ENCODE results near the gene HNF4A. TPM values are rescaled to one million over a fixed set of nuclear protein-coding genes. Genes with fewer than 3 reads are reported as not detected.
A peak's percentile ranks its signal among the peaks of the same experiment; 100 is the strongest.

Gene HNF4A
- total RNA-seq (not detected in 2 replicates), polyA plus RNA-seq (not detected in 2 replicates), polyA minus RNA-seq (0.08 TPM in 1 of 2 replicates, not detected in the other), Bru-seq, nascent RNA (not detected), BruChase-seq, experiment 1, labeled RNA remaining after a 6-hour chase (percentile 3 among the genes with signal in this experiment), BruChase-seq, experiment 2, labeled RNA remaining after a 2-hour chase (not detected)
- not detected in 2 replicates for polyA plus RNA-seq (2011; cell fraction: cytosol; rRNA removed)
- not detected in 2 replicates for polyA plus RNA-seq (2011; cell fraction: nucleus; rRNA removed)
- polyA plus RNA-seq (2012): not detected in 2 replicates
- polyA minus RNA-seq (2011; cell fraction: cytosol; rRNA and poly(A)+ RNA removed): 2.9 TPM
- not detected in 2 replicates for polyA minus RNA-seq (2011; cell fraction: nucleus; rRNA and poly(A)+ RNA removed)
- long read RNA-seq: 0 reads

DNA sequence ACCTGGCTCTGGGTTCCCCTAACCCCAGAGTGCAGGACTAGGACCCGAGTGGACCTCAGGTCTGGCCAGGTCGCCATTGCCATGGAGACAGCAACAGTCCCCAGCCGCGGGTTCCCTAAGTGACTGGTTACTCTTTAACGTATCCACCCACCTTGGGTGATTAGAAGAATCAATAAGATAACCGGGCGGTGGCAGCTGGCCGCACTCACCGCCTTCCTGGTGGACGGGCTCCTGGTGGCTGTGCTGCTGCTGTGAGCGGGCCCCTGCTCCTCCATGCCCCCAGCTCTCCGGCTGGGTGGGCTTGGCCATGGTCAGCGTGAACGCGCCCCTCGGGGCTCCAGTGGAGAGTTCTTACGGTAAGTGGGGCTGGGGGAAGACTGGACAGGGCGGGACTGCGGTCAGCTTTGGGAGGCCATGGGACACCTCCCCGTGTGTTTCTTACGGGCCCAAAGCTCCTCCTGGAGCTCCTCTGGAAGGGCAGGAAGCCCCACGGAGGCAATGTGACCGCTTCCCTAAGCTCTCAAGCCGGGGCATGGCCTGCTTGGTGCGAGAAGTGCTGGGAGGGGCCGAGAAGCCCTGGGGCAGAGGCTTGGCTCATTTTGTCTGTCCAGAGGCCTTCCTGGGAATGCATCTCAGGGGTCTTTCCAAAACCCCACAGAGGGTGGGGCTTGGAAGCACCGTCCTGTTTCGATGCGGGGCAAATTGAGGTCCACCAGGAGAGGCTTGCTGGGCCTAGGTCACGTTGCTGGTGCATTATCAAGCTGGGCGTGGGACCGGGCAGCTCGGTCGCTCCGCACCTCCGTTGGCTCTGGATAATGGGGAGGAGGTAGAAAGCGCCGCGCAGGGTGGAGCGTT, at the start of gene HNF4A:
TSS of gene HNF4A (plus strand) at position 202 of the 855 bp plus-strand sequence. CDS start at position 308, 106 bp downstream.
- ChIA-PET CTCF (no interaction called here), POLR2A (no interaction called here)
- no peak for TF ChIP-seq FOS (IDR thresholded peaks at IDR 0.05; ENCODE audit: borderline replicate concordance, insufficient read depth, low read length)
- TF ChIP-seq EZH2 (IDR thresholded peaks at IDR 0.05; ENCODE audit: borderline replicate concordance, low read depth, low read length, severe bottlenecking): no peak
- TF ChIP-seq, protein P1, sequence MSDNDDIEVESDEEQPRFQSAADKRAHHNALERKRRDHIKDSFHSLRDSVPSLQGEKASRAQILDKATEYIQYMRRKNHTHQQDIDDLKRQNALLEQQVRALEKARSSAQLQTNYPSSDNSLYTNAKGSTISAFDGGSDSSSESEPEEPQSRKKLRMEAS (IDR thresholded peaks at IDR 0.05; ENCODE audit: insufficient read depth, insufficient read length): no peak
- TF ChIP-seq JUN (IDR thresholded peaks at IDR 0.05; ENCODE audit: borderline replicate concordance, insufficient read depth, insufficient read length, low read depth): no peak
- TF ChIP-seq POLR2A (IDR thresholded peaks at IDR 0.05; ENCODE audit: low read depth, low read length): no peak
- no peak for TF ChIP-seq GATA2 (IDR thresholded peaks at IDR 0.05; ENCODE audit: insufficient read depth, insufficient read length, low read depth, low read length)
- TF ChIP-seq, protein P2, sequence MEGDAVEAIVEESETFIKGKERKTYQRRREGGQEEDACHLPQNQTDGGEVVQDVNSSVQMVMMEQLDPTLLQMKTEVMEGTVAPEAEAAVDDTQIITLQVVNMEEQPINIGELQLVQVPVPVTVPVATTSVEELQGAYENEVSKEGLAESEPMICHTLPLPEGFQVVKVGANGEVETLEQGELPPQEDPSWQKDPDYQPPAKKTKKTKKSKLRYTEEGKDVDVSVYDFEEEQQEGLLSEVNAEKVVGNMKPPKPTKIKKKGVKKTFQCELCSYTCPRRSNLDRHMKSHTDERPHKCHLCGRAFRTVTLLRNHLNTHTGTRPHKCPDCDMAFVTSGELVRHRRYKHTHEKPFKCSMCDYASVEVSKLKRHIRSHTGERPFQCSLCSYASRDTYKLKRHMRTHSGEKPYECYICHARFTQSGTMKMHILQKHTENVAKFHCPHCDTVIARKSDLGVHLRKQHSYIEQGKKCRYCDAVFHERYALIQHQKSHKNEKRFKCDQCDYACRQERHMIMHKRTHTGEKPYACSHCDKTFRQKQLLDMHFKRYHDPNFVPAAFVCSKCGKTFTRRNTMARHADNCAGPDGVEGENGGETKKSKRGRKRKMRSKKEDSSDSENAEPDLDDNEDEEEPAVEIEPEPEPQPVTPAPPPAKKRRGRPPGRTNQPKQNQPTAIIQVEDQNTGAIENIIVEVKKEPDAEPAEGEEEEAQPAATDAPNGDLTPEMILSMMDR (IDR thresholded peaks at IDR 0.05; ENCODE audit: extremely low read depth in 1 of 2, insufficient read depth in 1 of 2, low read depth in 1 of 2, low read length in 2 of 2): no peak
- no peak for TF ChIP-seq MYC (IDR thresholded peaks at IDR 0.05; ENCODE audit: low read depth, low read length)
- no peak for TF ChIP-seq POLR2AphosphoS5 (IDR thresholded peaks at IDR 0.05; ENCODE audit: insufficient read depth, low read depth, low read length)
- Histone ChIP-seq H3K4me2 (ENCODE audit: insufficient read depth, low read length) (no peak within 1 kb of the TSS), H2AFZ (ENCODE audit: low read depth, low read length) (no peak within 1 kb of the TSS), H3K27ac (ENCODE audit: insufficient read depth, low read depth, low read length) (no peak within 1 kb of the TSS), H3K9me1 (replicated peaks; ENCODE audit: control insufficient read depth, extremely low read depth, insufficient read depth, low read length) (no peaks in the 10 kb centered on the region), H3K4me1 (ENCODE audit: control insufficient read depth, extremely low read depth, insufficient read depth, low read length) (no peaks in the 10 kb centered on the region), H3K36me3 (ENCODE audit: control insufficient read depth in 2 of 2, extremely low read depth in 1 of 2, insufficient read depth in 2 of 2, low read length in 2 of 2) (no peaks in the 10 kb centered on the region), H3K9ac (replicated peaks; ENCODE audit: extremely low read depth, insufficient read depth, low read length) (no peak within 1 kb of the TSS), H3K79me2 (ENCODE audit: control insufficient read depth, insufficient read depth, low read length) (no peaks in the 10 kb centered on the region), H4K20me1 (replicated peaks; ENCODE audit: control insufficient read depth, extremely low read depth, insufficient read depth, low read length) (no peaks in the 10 kb centered on the region), H3K4me3 (replicated peaks in 1 of 3; ENCODE audit: insufficient read depth in 1 of 3, low read depth in 1 of 3, low read length in 3 of 3) (no peak within 1 kb of the TSS), H3K9me3 (replicated peaks; ENCODE audit: control insufficient read depth, insufficient read depth, low read length) (no peaks in the 10 kb centered on the region), H3K27me3 (ENCODE audit: control insufficient read depth in 2 of 2, insufficient read depth in 2 of 2, low read length in 2 of 2) (no peaks in the 10 kb centered on the region)
- no peak for DNase-seq (ENCODE audit: low read depth, low spot score)
- dilution Hi-C loops (cut with MboI; ENCODE audit: extremely low pct_ligation_motif_present, low sequenced_read_pairs) (no loop called here), intact Hi-C loops (cut with micrococcal nuclease) (no loop called here)
- no TSS peak for BruUV-seq (replicated peaks)
- no peak for FAIRE-seq
